CD4-positive, alpha-beta T cell treated with Interleukin-21 for 1 hour (primary cell): ENCODE results near the gene TRAPPC6A.

ENCODE experiments used
- DNase-seq: peaks from one replicate; pipeline ENCODE4 v3.0.0-alpha.2; 2020

Gene TRAPPC6A

DNA sequence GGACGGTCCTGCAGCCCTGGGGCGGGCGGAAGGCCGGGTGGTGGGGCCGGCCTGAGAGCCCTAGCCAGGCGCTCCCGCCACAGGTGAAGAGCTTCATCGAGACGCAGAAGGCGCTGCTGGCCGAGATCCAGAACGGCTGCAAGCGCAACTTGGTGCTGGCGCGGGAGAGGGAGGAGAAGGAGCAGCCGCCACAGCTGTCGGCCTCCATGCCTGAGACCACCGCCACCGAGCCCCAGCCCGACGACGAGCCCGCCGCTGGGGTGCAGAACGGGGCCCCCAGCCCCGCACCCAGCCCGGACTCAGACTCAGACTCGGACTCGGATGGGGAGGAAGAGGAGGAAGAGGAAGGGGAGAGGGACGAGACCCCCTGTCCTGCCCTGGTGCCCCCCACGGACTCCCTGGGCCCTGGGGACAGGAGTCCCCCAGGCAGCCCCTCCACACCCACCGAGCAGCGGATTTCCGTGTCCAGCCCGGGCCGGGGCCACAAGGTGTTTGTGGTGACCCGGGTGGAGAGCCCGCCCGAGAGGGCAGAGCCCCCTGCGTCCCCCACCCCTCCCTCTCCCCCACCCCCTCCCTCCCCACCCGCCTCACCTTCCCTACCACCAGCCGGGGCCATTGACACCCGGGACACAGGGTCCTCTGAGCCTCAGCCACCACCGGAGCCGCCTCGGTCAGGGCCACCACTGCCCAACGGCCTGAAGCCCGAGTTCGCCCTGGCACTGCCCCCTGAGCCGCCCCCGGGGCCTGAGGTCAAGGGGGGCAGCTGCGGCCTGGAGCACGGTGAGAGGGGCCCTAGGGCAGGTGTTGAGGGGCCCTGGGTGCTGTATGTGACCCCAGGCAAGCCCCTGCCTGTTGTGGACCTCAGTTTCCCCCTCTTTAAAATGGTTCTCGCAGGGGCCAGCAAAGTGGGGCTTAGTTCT lies 32.5 kb downstream of the TRAPPC6A start:
- DNase-seq: no peak

- no peak for DNase-seq
Observed at GRCh38 chr19:45144431-45145269, 33.4 kb downstream of the TRAPPC6A start.

DNA sequence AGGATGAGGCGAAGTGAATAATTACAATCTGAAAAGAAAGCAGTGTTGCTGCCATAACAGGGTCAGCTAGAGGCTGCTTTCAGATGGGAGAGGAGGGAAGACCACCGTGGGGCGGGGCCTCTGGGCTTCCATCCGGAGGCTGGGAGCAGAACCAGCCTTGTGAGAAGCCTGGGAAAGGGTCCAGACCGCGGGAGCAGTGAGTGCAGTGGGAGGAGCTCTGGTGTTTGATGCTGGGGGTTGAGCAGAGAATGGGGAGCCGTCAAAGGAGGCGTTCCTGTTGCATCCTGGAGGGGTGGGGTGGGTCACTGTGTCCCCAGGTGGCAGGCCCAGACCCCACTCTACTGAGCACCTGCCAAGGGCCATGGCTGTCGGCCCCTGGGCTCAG lies 35.3 kb downstream of the TRAPPC6A start:
- no peak for DNase-seq

GRCh38 chr19:45142016-45142725 lies 35.9 kb downstream of the TRAPPC6A start:
- no peak for DNase-seq

GRCh38 chr19:45141203-45141900 lies 36.7 kb downstream of the TRAPPC6A start:
- DNase-seq: no peak

DNA sequence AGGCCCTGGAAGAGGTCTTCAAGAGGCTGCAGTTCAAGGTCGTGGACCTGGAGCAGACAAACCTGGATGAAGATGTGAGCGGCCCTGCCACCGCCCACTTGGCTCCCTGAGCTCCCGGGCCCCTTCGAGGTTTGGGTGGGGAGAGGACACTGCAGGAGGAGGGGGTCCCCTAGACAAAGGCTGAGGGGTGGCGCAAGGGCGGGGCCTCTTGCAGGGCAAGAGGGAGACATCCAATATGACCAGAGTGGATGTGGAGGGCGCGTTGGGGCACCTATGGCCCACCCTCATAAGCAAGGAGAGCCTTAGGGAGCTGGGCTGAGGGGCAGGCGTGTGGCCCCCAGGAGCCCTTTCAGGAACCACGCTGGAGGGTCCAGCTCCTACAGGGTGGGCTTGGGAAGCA lies 37.5 kb downstream of the TRAPPC6A start:
- DNase-seq: no peak

- DNase-seq: no peak
Observed at GRCh38 chr19:45140144-45140503, 37.9 kb downstream of the TRAPPC6A start.

DNA sequence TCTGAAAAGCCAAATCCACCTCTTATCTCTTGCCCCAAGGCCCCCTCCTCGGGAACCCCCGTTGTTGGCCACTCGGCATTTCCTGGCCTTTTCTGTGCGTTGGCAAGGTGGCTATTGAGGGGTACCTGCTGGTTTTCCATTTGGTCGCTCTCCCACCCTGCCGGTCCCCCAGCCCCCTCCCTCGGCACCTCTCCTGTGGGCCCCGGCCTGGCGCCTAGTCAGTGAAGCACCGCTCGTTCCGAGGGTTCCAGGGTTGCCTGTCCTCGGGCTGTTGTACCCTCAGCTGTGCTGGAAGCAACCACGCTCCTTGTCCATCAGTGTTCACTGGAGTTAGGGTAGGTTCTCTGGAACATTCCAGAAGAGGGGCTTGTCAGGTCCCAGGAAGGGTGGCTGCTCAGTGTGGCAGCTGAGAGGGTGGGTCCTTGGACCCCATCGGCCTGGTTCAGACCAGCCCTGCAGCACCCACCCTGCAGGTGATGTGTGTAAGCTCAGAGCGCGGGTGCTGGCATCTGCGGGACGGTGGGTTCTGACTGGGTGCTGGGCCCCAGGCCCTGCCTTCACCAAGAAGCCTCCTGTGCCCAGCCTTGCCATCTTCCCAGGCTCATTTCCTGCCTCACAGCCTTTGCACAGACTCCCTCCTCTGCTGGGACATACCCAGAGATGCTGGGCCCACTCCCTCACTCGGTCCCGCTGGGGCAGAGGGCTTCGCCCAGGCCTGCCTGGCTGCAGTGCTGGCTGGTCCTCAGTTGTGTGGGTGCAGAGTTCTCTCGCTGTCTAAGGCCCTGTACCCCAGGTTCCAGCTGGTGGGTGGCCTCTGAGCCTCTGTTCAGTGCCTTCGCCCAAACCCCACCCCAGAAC lies 38.5 kb downstream of the TRAPPC6A start:
- no peak for DNase-seq

DNA sequence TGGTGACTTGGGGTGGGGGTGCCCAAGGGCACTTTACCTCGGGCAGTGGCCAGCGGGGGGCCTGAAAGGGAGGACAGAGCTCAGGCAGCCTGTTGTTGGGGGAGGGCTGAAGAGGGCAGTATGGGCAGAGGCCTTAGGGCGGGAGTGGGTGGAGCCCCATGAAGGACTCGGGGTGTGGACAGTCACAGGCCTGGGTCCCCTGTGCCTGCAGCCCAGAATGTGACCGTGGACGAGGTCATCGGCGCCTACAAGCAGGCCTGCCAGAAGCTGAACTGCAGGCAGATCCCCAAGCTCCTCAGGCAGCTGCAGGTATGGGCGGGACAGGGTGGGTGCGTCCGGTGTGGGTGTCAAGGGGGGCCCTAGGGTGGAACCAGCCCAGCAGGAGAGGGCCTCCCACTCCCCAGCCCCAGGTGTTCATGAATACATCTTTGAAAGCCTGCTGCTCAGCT lies 39.7 kb downstream of the TRAPPC6A start:
- no peak for DNase-seq

- no peak for DNase-seq
Observed at GRCh38 chr19:45137179-45137761, 40.8 kb downstream of the TRAPPC6A start.

GRCh38 chr19:45136507-45137178 lies 41.4 kb downstream of the TRAPPC6A start:
- no peak for DNase-seq

DNA sequence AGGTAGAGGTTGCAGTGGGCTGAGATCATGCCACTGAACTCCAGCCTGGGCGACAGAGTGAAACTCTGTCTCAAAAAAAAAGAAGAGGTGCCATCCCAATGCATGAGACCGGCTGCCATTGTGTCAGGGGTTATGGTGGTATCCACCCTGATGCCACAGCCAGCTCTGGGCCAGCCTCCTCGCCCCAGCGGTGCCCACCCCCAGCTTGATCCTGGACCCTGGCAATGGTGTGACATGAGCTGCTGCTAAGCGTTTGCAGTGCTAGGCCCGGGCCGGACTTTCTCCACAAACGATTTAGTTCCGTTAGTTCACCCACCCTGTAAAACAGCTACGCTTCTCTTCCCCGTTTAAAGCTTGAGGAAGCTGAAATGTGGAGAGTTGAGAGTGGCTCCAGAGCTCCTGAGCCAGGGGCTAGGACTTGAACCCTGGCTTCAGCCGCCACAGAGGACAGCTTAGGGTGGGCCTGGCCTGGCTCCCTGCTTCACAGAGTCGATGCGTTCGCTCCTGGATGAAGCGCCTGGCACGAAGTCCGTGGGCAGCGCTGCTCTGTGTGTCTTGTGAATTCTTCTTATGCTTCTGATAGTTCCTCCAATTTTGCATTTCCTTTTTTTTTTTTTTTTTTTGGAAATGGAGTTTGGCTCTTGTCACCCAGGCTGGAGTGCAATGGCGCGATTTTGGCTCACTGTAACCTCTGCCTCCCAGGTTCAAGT lies 42.7 kb downstream of the TRAPPC6A start:
- DNase-seq: no peak

DNA sequence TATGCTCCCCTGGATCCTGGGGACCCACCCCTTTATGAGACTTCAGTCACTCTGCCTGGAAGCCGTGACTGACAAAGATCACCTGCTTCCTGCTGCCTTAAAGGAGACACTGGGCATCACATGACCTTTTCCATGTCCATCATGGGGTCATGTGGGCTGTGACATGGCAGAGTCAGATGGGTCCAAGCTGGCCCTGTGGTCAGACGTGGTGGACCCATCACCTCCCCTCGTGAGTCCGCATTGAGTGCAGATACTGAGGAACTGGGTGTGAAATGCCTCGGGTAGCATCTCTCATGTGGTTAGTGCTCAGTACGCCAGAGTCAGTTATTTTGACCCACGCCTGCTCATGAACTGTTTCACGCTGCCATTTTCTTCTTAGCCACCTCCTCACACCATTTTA lies 44.4 kb downstream of the TRAPPC6A start:
- DNase-seq: no peak

DNA sequence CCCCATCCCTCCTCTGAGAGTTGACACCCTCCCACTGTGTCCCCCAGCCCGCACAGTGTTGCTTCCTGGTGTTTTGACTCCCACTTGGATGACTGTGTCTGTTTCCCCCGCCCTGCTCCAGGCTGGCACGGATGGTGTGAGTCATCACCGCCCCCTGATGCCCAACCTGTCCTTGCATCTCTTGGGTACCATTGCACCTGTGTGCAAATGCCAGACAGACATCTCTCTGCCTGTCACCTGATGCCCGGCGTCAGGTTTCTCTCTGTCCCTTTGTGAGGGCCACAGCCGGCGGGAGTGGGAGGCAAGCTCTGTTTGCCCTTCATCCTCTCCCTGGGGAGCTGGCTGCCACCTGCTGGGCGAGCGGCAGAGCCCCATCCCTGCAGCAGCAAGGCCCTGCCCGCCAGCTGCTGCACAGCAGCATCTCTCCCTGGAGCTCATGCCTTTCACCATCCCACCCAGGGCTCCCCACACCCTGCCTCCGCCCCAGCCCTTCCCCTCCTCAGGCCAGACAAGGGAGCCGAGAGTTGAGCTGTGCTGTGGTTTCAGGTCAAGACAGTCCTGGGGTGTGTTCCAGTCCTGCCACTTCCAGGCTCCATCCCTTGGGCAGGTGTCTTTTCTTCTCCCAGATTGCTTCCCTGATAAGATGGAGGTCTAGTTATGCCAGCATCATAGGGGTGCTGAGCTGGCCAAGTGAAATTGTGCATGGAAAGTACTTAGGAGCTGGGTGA lies 47.0 kb downstream of the TRAPPC6A start:
- DNase-seq: no peak

- DNase-seq: no peak
Observed at GRCh38 chr19:45130236-45130635, 47.8 kb downstream of the TRAPPC6A start.

DNA sequence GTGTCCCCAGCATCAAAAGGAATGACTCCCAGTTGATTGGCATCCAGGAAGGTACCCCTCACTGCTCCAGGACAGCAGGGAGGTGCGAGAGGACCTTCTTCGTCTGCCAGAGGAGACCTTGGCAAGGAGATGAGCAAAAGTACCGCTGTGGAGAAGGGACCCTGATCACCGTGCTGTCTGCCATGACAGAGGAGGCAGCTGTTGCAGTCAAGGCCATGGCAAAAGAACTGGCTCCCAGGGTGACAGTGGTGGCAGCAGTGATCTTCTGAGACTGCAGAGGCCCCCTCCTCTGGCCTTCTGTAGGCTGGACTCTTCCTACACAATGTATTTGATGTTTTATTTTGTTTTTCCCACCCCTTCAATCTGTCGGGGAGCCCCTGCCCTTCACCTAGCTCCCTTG lies 49.2 kb downstream of the TRAPPC6A start:
- no peak for DNase-seq

DNA sequence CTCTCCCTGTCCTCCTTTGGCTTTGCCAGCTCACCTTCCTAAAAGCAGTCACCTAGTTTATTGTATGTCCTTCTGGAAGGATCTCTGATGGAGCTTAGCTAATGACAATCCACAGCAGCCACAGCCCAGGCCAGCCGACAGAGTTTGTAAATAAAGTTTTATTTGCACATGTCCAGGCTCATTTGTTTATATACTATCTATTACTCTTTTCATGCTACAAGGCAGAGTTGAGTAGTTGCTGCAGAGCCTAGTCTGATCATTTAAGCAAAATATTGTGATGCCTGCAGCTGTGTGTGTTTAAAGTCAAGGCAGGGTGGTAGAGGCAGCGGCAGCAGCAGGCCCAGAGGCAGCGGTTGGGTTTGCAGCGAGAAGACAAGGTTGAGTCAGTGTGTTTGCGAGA lies 49.9 kb downstream of the TRAPPC6A start:
- DNase-seq: no peak

DNA sequence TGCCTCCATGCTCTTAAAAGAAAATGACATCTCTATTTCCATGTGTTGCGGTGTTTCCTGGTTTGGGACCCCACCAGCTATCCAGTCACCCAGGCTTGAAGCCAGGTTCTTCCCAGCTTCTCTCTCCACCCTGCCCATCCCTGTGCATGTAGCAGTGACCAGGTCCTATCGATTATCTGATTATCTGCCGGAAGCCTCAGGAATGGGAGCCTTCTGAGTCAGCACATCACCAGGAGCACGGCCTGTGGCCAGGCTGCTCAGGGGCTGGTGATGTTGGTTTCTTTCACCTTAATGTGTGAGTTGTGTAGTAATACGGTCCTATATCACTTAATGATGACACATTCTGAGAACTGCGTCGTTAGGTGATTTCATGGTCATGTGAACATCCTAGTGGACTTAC lies 51.4 kb downstream of the TRAPPC6A start:
- no peak for DNase-seq

- peak; percentile 68 for DNase-seq
Observed at GRCh38 chr19:45125975-45126493, 52.0 kb downstream of the TRAPPC6A start.
